GM23248 (cell line): Measurements from ENCODE around the gene NAB1.

Experiments used
- EZH2 ChIP-seq: fragments of 200-600 bp; sonication (generic); IDR thresholded peaks from 2 replicates; pipeline ENCODE4 v1.6.1; 2018; ENCODE audit warnings: antibody characterized with exemption, mild to moderate bottlenecking; ENCODE audit not compliant: insufficient read depth, poor library complexity, severe bottlenecking
- EZH2phosphoT487 ChIP-seq: fragments of 200-600 bp; sonication (generic); IDR thresholded peaks from 2 replicates; pipeline ENCODE4 v1.6.1; 2018; ENCODE audit warnings: antibody characterized with exemption, moderate library complexity, mild to moderate bottlenecking, low read depth; ENCODE audit not compliant: insufficient read depth

- TF ChIP-seq EZH2phosphoT487 (no peak), EZH2 (no peak)
Observed at GRCh38 chr2:190651413-190651812, 2.5 kb downstream of the NAB1 start.
